ENCODE data around the gene SRGAP1.
"Not testable (repeated sequence)": the region's sequence is repeated elsewhere in the genome, so short reads cannot be mapped to it uniquely, and the experiment has no call there.

Gene SRGAP1

GRCh38 chr12:64061868-64062375 lies 217.4 kb downstream of the SRGAP1 start:
- no peak for DNase-seq

GRCh38 chr12:64063121-64063520 lies 218.6 kb downstream of the SRGAP1 start:
- no peak for DNase-seq

- no peak for DNase-seq
Observed at GRCh38 chr12:64064240-64064639, 219.7 kb downstream of the SRGAP1 start.

- no peak for DNase-seq
Observed at GRCh38 chr12:64064706-64065105, 220.2 kb downstream of the SRGAP1 start.

DNA sequence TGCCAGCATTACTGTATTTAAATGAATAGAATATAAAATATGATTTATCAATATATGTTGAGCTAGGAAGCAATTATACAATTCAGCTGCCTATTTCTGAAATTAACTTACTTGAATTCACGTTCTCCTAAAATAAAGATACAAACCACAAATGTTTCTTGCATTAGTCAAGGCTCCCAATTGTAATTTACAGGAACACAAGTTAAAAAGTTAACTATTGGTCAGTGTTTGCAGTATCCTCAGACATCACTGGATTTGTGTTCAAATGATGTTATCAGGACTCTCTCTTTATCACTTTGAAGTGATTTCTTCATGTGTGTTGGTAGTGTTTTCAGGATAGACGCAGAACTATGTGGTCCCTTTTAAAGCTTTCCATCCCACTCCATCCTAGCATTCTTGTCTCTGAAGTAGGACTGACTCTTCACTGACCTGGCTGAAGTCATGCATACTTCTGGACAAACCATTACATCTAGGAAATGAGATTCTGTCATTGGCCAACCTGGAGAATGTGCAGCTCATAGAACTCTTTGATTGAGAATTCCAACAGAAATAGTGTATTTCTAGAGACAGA lies 221.5 kb downstream of the SRGAP1 start:
- no peak for DNase-seq

GRCh38 chr12:64066776-64067175 lies 222.3 kb downstream of the SRGAP1 start:
- no peak for DNase-seq

DNA sequence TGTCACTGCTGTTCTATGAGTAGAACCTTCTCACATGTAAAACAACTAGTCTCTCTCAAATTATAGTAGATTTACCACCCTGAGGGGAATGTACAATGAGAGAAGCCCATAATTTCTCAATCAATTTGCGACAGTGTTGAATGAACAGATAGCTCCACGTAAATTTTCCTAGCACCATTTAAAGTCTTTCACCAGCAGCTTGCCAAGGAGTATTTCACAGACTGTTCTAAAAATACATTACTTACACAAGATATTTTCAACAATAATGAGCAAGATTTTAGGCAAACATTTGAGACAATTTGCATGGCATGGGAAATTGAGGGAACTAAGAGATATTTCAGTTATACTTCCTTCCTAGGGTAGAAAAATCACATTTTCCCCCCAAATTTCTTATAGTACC lies 226.0 kb downstream of the SRGAP1 start:
- no peak for DNase-seq

DNA sequence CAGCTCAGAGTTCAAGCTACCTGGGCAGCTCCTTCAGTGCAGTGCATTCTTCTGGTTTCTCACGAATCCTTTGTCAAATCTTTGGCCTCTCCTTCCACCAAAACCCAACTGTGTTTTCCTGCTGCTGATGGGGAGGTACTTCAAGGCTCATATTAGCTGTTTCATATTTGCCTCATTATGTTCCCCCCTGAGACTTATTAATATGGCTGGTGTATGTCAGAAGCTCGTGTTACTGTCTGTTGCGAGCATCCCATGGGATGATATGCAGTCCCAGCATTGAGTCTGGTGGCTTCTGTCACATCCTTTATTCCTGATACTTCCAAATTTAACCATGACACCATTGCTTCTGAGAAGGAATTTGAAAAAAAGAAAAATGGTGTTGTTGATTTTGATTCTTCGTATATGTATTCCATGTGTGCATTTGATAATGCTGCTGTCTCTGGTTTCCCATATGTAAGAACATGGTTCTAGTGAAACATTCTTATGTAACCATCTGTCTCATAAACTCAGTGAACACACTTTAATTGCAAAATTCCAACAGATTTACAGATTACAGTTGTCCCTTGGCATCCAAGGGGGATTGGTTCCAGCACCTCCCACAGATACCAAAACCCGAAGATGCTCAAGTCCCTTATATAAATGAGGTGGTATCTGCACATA lies 228.5 kb downstream of the SRGAP1 start:
- DNase-seq, result no peak

DNA sequence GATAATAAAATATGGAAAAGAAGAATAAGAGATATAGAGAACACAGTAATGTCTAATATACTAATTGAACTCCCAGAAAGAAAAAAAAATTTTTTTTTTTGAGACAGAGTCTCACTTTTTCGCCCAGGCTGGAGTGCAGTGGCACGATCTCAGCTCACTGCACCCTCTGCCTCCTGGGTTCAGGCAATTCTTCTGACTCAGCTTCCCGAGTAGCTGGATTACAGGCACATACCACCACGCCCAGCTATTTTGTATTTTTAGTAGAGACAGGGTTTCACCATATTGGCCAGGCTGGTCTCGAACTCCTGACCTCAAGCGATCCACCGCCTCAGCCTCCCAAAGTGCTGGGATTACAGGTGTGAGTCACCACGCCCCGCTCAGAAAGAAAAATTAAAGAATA lies 232.1 kb downstream of the SRGAP1 start:
- DNase-seq, result not testable (repeated sequence)

GRCh38 chr12:64077922-64078321 lies 233.4 kb downstream of the SRGAP1 start:
- no peak for DNase-seq

DNA sequence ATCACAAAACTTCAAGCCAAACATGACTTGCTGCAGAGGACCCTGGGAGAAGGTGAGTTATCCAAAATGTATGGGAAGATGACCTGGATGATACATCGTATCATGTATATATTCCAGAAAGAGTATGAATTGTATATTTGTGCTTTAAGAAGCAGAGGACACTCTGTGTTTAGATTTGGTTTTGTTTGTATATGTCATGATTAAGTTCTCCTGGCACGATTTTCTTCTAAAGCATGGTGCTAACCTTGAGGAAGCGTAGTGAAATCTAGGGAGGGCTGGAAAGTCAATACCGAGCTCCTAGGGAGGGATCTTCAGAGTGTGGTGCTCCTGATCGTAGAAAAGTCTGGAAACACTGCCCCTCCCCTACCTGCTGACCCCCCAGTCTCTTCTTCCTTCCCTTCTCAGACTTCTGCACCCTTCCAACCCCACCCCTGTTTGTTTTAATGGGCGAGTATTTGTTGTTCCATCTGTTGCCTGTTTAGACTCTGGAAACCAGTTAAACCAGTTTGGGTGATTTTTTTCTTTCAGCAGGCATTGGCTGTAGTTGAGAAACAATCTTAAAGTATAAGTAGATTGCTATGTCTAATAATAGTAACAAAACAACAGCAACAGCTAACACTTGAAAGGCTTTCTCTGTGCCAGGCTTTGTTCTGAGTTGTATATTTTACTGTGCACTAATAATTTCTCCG lies 236.0 kb downstream of the SRGAP1 start:
- no peak for DNase-seq

DNA sequence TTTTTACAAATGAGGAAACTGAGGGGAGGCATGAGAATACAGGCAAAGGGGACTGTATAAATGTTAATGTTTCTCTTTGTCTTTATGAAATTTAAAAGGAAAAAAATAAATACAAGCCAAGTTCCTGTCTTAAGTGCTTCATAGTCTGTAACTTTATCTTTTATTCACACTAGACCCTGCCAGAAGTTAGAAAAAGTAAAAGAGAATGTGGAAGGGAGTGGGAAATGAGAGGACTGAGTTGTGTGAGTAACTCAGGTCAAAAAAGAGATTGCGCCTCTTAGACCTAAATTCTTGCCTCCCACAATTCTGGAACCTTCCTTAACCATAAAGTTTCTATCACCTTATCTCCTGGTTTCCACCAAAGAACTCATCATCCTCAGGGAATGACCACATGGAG lies 236.5 kb downstream of the SRGAP1 start:
- DNase-seq, result peak; percentile 53

DNA sequence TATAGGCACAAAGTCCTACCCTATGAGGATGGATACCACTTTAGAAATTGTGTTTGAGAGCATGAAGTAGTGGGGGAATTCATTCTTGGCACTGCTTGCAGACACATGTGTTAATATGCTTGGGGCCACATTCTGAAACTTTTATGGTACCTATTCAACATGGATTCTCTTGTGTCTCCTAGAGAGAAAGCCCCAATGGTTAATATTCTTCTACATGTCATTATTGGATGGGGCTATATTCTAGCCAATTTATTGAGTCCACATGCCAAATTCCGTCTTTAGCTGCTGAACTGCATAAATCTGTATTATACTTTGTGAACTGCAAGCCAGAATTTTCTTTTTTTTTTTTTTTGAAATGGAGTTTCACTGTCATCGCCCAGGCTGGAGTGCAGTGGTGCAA lies 237.6 kb downstream of the SRGAP1 start:
- no peak for DNase-seq

GRCh38 chr12:64082866-64083268 lies 238.4 kb downstream of the SRGAP1 start:
- no peak for DNase-seq

DNA sequence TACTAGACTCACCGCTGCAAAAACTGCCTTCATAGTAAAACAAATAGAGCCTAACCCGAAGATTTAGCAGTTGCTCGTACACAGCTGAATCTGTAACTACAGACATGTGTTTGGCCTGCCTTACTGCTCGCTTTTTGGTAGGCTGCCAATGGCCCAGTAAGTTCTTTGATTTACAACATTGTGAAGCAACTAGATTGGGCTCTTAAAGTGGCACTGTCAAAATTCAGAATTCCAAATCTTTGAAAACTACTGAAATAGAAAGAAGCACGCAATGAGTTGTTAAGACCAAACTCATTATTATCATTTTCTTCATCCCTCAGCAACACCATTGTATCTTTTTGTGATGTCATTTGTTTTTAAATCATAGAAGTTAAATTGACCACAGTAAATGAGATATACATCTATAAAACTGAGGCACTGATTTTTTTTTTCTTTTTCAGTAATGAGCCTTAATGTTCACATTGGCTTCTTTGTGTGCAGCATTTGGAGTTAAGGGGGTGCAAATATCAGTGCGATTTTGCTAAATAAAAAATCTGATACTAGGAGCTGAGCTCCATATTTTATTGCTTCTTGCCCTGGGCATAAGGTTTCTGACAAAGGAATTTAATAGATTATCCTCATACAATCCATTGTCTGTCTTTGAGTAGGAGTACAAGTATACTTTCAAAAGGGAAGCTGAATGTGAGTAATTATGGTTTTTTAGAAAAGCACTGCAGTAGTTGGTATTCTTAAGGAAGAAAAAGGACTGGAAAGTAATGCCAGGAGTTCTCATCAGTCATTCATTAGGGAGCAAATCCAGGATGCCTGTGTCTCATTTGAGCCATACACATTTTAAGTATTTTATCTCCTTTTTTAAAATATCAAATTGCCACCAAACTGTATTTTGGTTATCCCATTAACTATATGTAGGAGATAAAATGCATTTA lies 239.0 kb downstream of the SRGAP1 start:
- peak; percentile 81 for DNase-seq

DNA sequence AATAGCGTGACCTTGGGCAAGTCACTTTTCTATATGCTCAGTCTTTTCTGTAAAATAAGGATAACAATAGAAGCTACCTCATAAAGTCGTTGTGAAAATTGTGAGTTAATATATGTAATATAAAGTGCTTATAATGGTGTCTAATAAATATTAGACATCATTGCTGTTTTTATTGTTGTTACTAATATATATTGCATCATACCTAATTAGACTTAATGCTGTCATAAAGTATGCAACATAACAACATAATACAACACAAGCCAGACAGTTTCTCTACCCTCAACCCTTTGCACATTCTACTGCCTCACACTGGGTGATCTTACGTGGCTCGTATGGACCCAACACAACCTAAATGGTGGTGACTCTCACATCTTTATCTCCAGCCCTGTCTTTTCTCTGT lies 240.7 kb downstream of the SRGAP1 start:
- DNase-seq, result no peak

GRCh38 chr12:64085996-64086395 lies 241.5 kb downstream of the SRGAP1 start:
- DNase-seq, result no peak

GRCh38 chr12:64086946-64087345 lies 242.4 kb downstream of the SRGAP1 start:
- no peak for DNase-seq

DNA sequence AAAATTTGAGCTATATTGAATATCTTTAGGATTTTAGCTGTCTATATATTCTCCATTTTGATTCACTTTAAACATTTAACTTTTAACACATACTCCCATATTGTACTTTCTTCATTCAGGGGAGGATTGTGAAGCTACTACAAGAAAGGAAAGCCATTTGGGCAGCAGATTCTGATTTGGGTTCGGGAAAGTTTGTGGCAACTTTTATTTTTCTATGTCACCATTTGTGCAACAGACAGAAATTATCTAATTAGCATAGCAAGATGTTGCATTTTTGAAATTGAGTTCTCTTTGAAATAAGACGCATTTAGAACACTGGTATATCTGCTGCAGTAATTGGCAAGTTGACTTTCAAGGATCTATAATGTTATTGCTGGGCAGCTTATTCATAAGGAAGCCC lies 243.3 kb downstream of the SRGAP1 start:
- no peak for DNase-seq

DNA sequence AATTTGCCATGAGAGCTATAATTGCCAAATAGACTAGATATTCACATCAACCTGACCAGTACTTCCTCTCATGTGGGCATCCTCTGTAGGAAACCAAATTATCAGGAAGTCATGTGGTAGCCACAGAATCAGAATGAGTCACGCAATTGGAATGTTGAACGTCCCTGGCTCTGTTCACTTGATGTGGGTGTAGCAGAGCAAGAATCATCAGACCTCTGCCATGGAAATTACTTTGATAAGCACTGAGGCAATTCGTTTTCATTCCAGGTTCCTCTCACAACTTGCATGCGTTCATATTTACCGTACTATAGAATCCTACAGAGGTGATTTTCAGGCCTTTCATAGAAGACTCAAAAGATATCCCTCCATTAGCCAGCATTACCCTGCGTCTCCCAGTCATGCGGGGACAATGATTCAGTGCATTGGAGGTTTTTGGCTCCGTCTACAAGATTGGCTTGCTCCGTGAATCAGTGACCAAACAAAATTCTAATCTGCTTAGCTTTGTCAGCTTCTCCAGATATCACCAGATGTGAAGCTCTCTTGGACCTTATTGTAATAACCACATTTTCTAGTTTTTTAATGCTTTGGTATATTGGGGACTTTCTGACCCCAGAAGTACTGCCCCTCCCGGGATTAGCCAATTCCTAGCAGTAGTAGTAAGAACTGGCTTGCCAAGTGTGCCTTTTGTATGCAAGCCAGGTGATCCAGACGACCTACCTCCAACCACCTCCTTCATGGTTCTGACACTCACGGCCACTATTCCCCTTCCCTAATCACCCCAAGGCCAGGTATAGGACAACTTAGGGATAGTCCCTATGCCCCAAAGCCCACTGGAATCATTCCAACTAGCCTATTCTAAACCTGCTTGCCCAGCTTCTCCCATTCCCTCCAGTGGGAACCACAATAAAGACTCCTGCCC lies 244.2 kb downstream of the SRGAP1 start:
- DNase-seq, result peak; percentile 99

DNA sequence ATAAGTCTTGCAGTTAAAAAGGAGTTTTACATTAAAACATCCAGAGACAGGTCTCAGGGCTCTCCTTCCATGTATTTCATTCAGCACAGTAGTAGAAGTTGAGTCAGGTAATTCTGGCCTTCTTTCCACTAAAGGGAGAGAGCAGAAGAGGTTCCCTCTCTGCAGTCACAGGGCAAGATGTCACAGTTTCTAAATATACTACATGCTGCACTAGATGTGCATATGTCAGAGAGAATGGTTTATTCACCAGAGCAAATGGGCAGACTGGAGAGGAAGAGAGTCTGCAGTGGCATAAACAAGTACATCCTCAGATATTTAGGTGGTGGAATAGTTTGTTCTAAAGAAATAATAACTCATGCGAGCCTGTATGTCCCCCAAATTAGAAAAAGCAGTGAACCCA lies 245.5 kb downstream of the SRGAP1 start:
- DNase-seq, result no peak

DNA sequence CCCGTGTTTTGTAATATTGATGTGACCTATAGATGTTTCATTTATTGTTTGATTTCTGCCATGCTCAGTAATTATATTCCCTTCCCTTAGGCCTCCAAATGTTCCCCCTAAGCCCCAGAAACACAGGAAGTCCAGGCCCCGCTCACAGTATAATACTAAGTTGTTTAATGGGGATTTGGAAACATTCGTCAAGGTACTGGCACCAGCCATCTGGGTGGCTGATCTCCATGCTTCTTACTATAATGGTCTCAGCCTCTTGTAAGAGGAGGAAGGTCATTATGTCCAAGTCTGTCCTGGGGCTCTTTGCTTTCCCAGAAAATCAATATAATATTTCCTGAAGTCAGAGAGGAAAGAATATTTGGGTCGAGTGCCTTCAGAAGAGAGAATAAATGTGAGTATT lies 246.7 kb downstream of the SRGAP1 start:
- DNase-seq, result no peak

Measured in NCI-H226 (cell line).